Liver (tissue), 9 donors: ENCODE data around the gene CYBA. TPM values are rescaled to one million over a fixed set of nuclear protein-coding genes. Genes with fewer than 3 reads are reported as not detected.

Source experiments
- DNase-seq: peaks from one replicate; pipeline ENCODE4 v3.0.0-alpha.2; 2017; ENCODE audit warnings: low spot score
- H3K27ac ChIP-seq, 2 donors: one replicate each; pipeline ENCODE4 v1.7.0; 2013; ENCODE audit warnings: inconsistent platforms in 2 of 2, low read length in 2 of 2, control low read depth in 1 of 2, low read depth in 1 of 2, mild to moderate bottlenecking in 1 of 2
- H3K27me3 ChIP-seq, 4 donors: one replicate each; pipeline versions ENCODE4 v1.6.1 to v1.7.0; 2013; ENCODE audit warnings: low read length in 3 of 4, inconsistent platforms in 1 of 4, mild to moderate bottlenecking in 1 of 4, moderate library complexity in 1 of 4; ENCODE audit not compliant: control insufficient read depth in 4 of 4, insufficient read depth in 4 of 4
- H3K36me3 ChIP-seq, 4 donors: one replicate each; pipeline versions ENCODE4 v1.6.1 to v1.7.0; 2013; ENCODE audit warnings: low read length in 3 of 4, mild to moderate bottlenecking in 3 of 4, low read depth in 1 of 4, moderate library complexity in 1 of 4; ENCODE audit not compliant: control insufficient read depth in 4 of 4, insufficient read depth in 3 of 4
- H3K4me1 ChIP-seq, 4 donors: one replicate each; pipeline versions ENCODE4 v1.6.1 to v1.7.0; 2013; ENCODE audit warnings: low read length in 3 of 4, mild to moderate bottlenecking in 3 of 4, moderate library complexity in 1 of 4; ENCODE audit not compliant: control insufficient read depth in 4 of 4, insufficient read depth in 4 of 4
- H3K4me3 ChIP-seq, 3 donors: one replicate each; pipeline versions ENCODE4 v1.6.1 to v1.7.0; 2013; ENCODE audit warnings: low read length in 3 of 3, control low read depth in 1 of 3, low read depth in 1 of 3, mild to moderate bottlenecking in 1 of 3
- H3K9ac ChIP-seq, 2 donors: one replicate each; pipeline ENCODE4 v1.7.0; 2013; ENCODE audit warnings: low read length in 2 of 2, mild to moderate bottlenecking in 2 of 2, moderate library complexity in 2 of 2, control low read depth in 1 of 2, low read depth in 1 of 2
- H3K9me3 ChIP-seq, 4 donors: one replicate each; pipeline versions ENCODE4 v1.6.1 to v1.7.0; 2013; ENCODE audit warnings: low read length in 3 of 4; ENCODE audit not compliant: control insufficient read depth in 4 of 4
- ATF3 ChIP-seq: IDR thresholded peaks from 2 replicates; pipeline ENCODE4 v1.6.1; 2016; ENCODE audit warnings: antibody characterized with exemption
- CTCF ChIP-seq: fragments of 150-350 bp; IDR thresholded peaks from 2 replicates; pipeline ENCODE4 v1.5.1; 2017; ENCODE audit warnings: improper control_type of control experiment, low read depth, low read length; ENCODE audit not compliant: missing input control
- FOXA1 ChIP-seq: IDR thresholded peaks from 2 replicates; pipeline ENCODE4 v1.6.1; 2016; ENCODE audit warnings: antibody characterized with exemption
- FOXA2 ChIP-seq: IDR thresholded peaks from 2 replicates; pipeline ENCODE4 v1.6.1; 2016; ENCODE audit warnings: antibody characterized with exemption
- GABPA ChIP-seq, 2 donors: IDR thresholded peaks in 1 of 2; conservative IDR thresholded peaks in 1 of 2; 2 replicates each; pipeline ENCODE4 v1.6.1; 2016; ENCODE audit warnings: antibody characterized with exemption in 2 of 2, mild to moderate bottlenecking in 1 of 2, moderate library complexity in 1 of 2
- HNF4A ChIP-seq, 2 donors: conservative IDR thresholded peaks; 2 replicates each; pipeline ENCODE4 v1.6.1; 2016; ENCODE audit warnings: antibody characterized with exemption in 2 of 2, mild to moderate bottlenecking in 2 of 2
- JUND ChIP-seq, 2 donors: IDR thresholded peaks; 2 replicates each; pipeline ENCODE4 v1.6.1; 2016; ENCODE audit warnings: antibody characterized with exemption in 2 of 2
- MAX ChIP-seq: IDR thresholded peaks from 2 replicates; pipeline ENCODE4 v1.6.1; 2016; ENCODE audit warnings: antibody characterized with exemption
- NR2F2 ChIP-seq: IDR thresholded peaks from 2 replicates; pipeline ENCODE4 v1.6.1; 2016; ENCODE audit warnings: antibody characterized with exemption
- RAD21 ChIP-seq, 2 donors: IDR thresholded peaks; 2 replicates each; pipeline ENCODE4 v1.6.1; 2016; ENCODE audit warnings: antibody characterized with exemption in 2 of 2, mild to moderate bottlenecking in 2 of 2
- REST ChIP-seq: IDR thresholded peaks from 2 replicates; pipeline ENCODE4 v1.6.1; 2016; ENCODE audit warnings: antibody characterized with exemption, mild to moderate bottlenecking
- RXRA ChIP-seq, 2 donors: IDR thresholded peaks; 2 replicates each; pipeline ENCODE4 v1.6.1; 2017 to 2018; ENCODE audit warnings: antibody characterized with exemption in 2 of 2, mild to moderate bottlenecking in 1 of 2
- SP1 ChIP-seq: IDR thresholded peaks from 2 replicates; pipeline ENCODE4 v1.6.1; 2018; ENCODE audit warnings: antibody characterized with exemption, mild to moderate bottlenecking
- YY1 ChIP-seq: IDR thresholded peaks from 2 replicates; pipeline ENCODE4 v1.6.1; 2016; ENCODE audit warnings: antibody characterized with exemption, mild to moderate bottlenecking
- ZBTB33 ChIP-seq: IDR thresholded peaks from 2 replicates; pipeline ENCODE4 v1.6.1; 2016; ENCODE audit warnings: antibody characterized with exemption
- WGBS: extraction: QIAGEN DNeasy Blood & Tissue Kit; methylation state at CpG from one replicate; pipeline ENCODE4 v1.1.7; 2013; 5-methylcytosine and 5-hydroxymethylcytosine counted together
- polyA plus RNA-seq, 2 donors: library from polyadenylated mRNA; stranded (reverse) in 1 of 2; unstranded in 1 of 2; fragments of 200-250 nt in 1 of 2; fragments of >200 nt in 1 of 2; fragmentation: Nextera tagmentation in 1 of 2; extraction: Ambion mirVana in 1 of 2; gene quantifications; one replicate each; pipeline versions ENCODE4 v1.2.1 to v1.2.3, GENCODE V29; 2013 to 2015
- total RNA-seq, 2 donors: library from RNA; depleted of rRNA; stranded (reverse); fragments of >200 nt; gene quantifications; one replicate each; pipeline ENCODE4 v1.2.3, GENCODE V29; 2014
- donor health status: healthy.
- donor health status: healthy.
- donor health status: healthy.
- donor health status: healthy.
- donor health status: healthy.

The CYBA gene
- total and polyA plus RNA-seq, 4 donors: 39.0 to 217 (median 52.6) TPM

GRCh38 chr16:88638323-88639230 lies 12.3 kb downstream of the CYBA start, which contains the start of gene IL17C:
Gene IL17C, plus strand, starts transcription at chr16:88638572. Its CDS starts 70 bp downstream, at chr16:88638642.
- H3K4me3 ChIP-seq: no peak within 1 kb of the TSS

GRCh38 chr16:88636488-88637265 lies 14.2 kb downstream of the CYBA start:
- WGBS: 82% methylated on average over 23 of the region's 23 CpGs
- H3K4me1 ChIP-seq: peaks cover 0 to 4% (median 0%) of the 10 kb centered on the region in 4 donors
- no peak for DNase-seq
- no peak overlapping the region for H3K9ac ChIP-seq
- H3K36me3 ChIP-seq: peaks cover 0 to 9% (median 3%) of the 10 kb centered on the region in 4 donors
- H3K4me3 ChIP-seq: no peak overlapping the region
- no peak overlapping the region for H3K27ac ChIP-seq
- TF ChIP-seq SP1: no peak
- no peak for TF ChIP-seq ZBTB33
- no peak for TF ChIP-seq RAD21 (IDR thresholded peaks at IDR 0.05)
- TF ChIP-seq JUND (IDR thresholded peaks at IDR 0.05): no peak
- TF ChIP-seq GABPA (IDR thresholded peaks at IDR 0.05 in 1 of 2, conservative IDR thresholded peaks at IDR 0.05 in 1 of 2): no peak
- no peak for TF ChIP-seq FOXA1
- TF ChIP-seq RXRA (IDR thresholded peaks at IDR 0.05): no peak
- TF ChIP-seq REST: no peak
- TF ChIP-seq FOXA2: no peak
- no peak for TF ChIP-seq HNF4A (conservative IDR thresholded peaks at IDR 0.05)
- no peak for TF ChIP-seq MAX
- no peak for TF ChIP-seq ATF3
- TF ChIP-seq CTCF: no peak
- TF ChIP-seq YY1: no peak
- no peak for TF ChIP-seq NR2F2
- peaks cover 0 to 3% (median under 1%) of the 10 kb centered on the region in 4 donors for H3K27me3 ChIP-seq
- H3K9me3 ChIP-seq: no peaks in the 10 kb centered on the region

More at GRCh38 chr16:88638323-88639230, 12.3 kb downstream of the CYBA start, which contains the start of gene IL17C:
- no peak for DNase-seq
- H3K27ac ChIP-seq: no peak within 1 kb of the TSS
- H3K9me3 ChIP-seq: no peaks in the 10 kb centered on the region
- no peak within 1 kb of the TSS for H3K9ac ChIP-seq
- WGBS: 51% methylated on average over 27 of the region's 27 CpGs
- TF ChIP-seq HNF4A (conservative IDR thresholded peaks at IDR 0.05): no peak
- H3K4me1 ChIP-seq: peaks cover 0 to 4% (median 0%) of the 10 kb centered on the region in 4 donors
- peaks cover 0 to 3% (median under 1%) of the 10 kb centered on the region in 4 donors for H3K27me3 ChIP-seq
- no peaks in the 10 kb centered on the region for H3K36me3 ChIP-seq
